ENCODE measurements around the gene EYA2. TPM values are rescaled to one million over a fixed set of nuclear protein-coding genes. Genes with fewer than 3 reads are reported as not detected.

EYA2 gene
- total RNA-seq (1 to 10 TPM in 3 of 10 donors, under 1 TPM in 7; 0.26 to 1.9 (median 0.73) TPM), polyA plus RNA-seq (under 1 TPM; 0.29 to 0.80 TPM)
- long read RNA-seq, donor 1, partial matches to known transcripts, result 0 of 1 reads
- long read RNA-seq, donor 1, other reads (novel, unspliced or antisense), result 1 of 1 reads
- long read RNA-seq, donor 2, result 0 reads
- long read RNA-seq, donor 3, partial matches to known transcripts, result 4 of 5 reads
- long read RNA-seq, donor 3, other reads (novel, unspliced or antisense), result 1 of 5 reads

GRCh38 chr20:46894579-46894958, at the start of gene EYA2:
Gene EYA2, plus strand, starts transcription at chr20:46894843. Its CDS starts 95,168 bp downstream, at chr20:46990011.
- H3K27me3 ChIP-seq, result peaks cover 0 to 74% (median 64%) of the 10 kb centered on the region in 7 donors
- ATAC-seq (peak in 4 of 8 donors; percentile 28 to 85 (median 68)), DNase-seq (peak in 1 of 2 donors; percentile 19)
- peaks cover 0 to 20% (median 7%) of the 10 kb centered on the region in 11 donors for H3K9me3 ChIP-seq
- no peaks in the 10 kb centered on the region for H3K36me3 ChIP-seq
- peaks cover 0 to 14% (median 0%) of the 10 kb centered on the region in 9 donors for H3K4me1 ChIP-seq
- TF ChIP-seq CTCF (IDR thresholded peaks at IDR 0.05), result no peak
- no peak within 1 kb of the TSS for H3K27ac ChIP-seq
- intact Hi-C loops (cut with DNase I), result no loop called here
- 0 to 1% methylated on average over 19 to 51 of the region's 52 CpGs for WGBS, 2 donors
- H3K4me3 ChIP-seq, result peak within 1 kb of the TSS; percentile 32 to 59 (median 50)

GRCh38 chr20:46844965-46845364, 49.7 kb upstream of the EYA2 start:
- WGBS, 2 donors, result 82% methylated on average over 9 of the region's 9 CpGs
- H3K4me3 ChIP-seq, result no peak overlapping the region
- no peak for ATAC-seq
- TF ChIP-seq CTCF (IDR thresholded peaks at IDR 0.05), result no peak
- peaks cover 0 to 4% (median 0%) of the 10 kb centered on the region in 11 donors for H3K9me3 ChIP-seq
- H3K36me3 ChIP-seq, result no peaks in the 10 kb centered on the region
- no peak overlapping the region for H3K27ac ChIP-seq
- no peak for DNase-seq
- peaks cover 0 to 10% (median 0%) of the 10 kb centered on the region in 7 donors for H3K27me3 ChIP-seq
- intact Hi-C loops (cut with DNase I), result no loop called here
- H3K4me1 ChIP-seq, result no peaks in the 10 kb centered on the region

- no peak for DNase-seq
- Histone ChIP-seq H3K9me3 (peaks cover 0 to 4% (median 0%) of the 10 kb centered on the region in 11 donors), H3K27ac (no peak overlapping the region), H3K27me3 (peaks cover 0 to 24% (median 5%) of the 10 kb centered on the region in 7 donors), H3K36me3 (no peaks in the 10 kb centered on the region), H3K4me3 (no peak overlapping the region), H3K4me1 (no peaks in the 10 kb centered on the region)
- WGBS, 2 donors, result 91 to 92% methylated on average over 4 of the region's 4 CpGs
- intact Hi-C loops (cut with DNase I), result no loop called here
- ATAC-seq, result no peak
- no peak for TF ChIP-seq CTCF (IDR thresholded peaks at IDR 0.05)
Measured at GRCh38 chr20:46849269-46849668, 45.4 kb upstream of the EYA2 start.

DNA sequence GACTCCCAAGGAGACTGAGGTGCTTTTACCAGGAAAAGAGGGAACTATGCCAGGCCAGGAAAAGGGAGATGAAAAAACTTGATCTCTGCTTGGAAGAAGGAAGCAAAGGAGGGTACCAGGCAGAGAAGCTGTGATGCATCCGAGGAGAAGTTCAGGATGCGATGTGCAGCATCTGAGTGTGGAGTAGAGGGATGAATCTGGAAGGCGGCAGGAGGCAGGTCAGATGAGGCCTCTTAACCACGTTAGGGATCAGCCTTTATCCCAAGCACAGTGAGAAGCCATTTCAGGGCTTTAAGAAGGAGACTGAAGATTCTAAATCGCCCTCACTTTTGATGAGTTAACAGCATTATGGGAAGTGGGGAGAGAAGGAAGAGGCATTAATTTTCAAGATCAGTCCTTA, 44.9 kb upstream of the EYA2 start:
- Histone ChIP-seq H3K36me3 (no peaks in the 10 kb centered on the region), H3K4me3 (no peak overlapping the region), H3K27ac (no peak overlapping the region), H3K4me1 (no peaks in the 10 kb centered on the region), H3K27me3 (peaks cover 0 to 24% (median 5%) of the 10 kb centered on the region in 7 donors), H3K9me3 (peaks cover 0 to 4% (median 0%) of the 10 kb centered on the region in 11 donors)
- intact Hi-C loops (cut with DNase I), result no loop called here
- WGBS, 2 donors, result 74 to 75% methylated on average over 5 of the region's 5 CpGs
- no peak for TF ChIP-seq CTCF (IDR thresholded peaks at IDR 0.05)
- no peak for ATAC-seq
- no peak for DNase-seq
